GM12891 (cell line): ENCODE results near the gene RNF10.

Source experiments
- POLR2A ChIP-seq: IDR thresholded peaks from 2 replicates; pipeline ENCODE4 v1.6.1; 2011; ENCODE audit warnings: low read depth, low read length, control low read depth
- TAF1 ChIP-seq: IDR thresholded peaks from 2 replicates; pipeline ENCODE4 v1.6.1; 2011; ENCODE audit warnings: low read depth, low read length, control low read depth

GRCh38 chr12:120581998-120582397, 47.8 kb downstream of the RNF10 start:
- TF ChIP-seq TAF1 (no peak), POLR2A (no peak)
